ENCODE data around the gene CHFR. TPM values are rescaled to one million over a fixed set of nuclear protein-coding genes. Genes with fewer than 3 reads are reported as not detected.
A peak's percentile ranks its signal among the peaks of the same experiment; 100 is the strongest.

CHFR gene
- total RNA-seq, 1 experiment from 2014 or later: 74.0 TPM

DNA sequence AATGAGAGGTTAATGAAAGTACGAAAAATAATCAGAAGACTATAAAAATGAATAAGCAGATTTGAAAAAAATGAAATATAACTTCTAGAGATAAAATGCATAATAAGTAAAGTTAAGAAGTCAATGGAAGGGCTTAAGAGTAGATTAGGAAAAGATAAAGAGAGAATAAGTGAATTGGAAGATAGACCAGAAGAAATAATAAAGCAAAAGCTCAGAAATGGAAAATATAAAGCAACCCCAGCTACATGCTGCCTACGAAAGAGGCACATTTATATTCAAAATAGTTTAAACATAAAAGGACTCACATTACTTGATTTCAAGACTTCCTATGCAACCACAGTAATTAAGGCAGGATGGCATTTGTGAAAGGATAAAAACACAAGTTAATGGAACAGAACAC lies 48.8 kb upstream of the CHFR start:
- Histone ChIP-seq H3K27me3 (ENCODE audit: control insufficient read depth, insufficient read depth, low read length) (no peaks in the 10 kb centered on the region), H3K36me3 (ENCODE audit: control insufficient read depth, insufficient read depth, low read length) (no peaks in the 10 kb centered on the region), H3K4me1 (ENCODE audit: control insufficient read depth, insufficient read depth, low read length) (no peaks in the 10 kb centered on the region), H3K27ac (ENCODE audit: low read length) (no peak overlapping the region), H3K4me3 (ENCODE audit: low read depth in 2 of 2, low read length in 2 of 2) (no peak overlapping the region), H3K9me3 (ENCODE audit: control insufficient read depth, insufficient read depth, low read depth, low read length) (peaks cover 45% of the 10 kb centered on the region)
- in situ Hi-C loops (cut with HindIII; ENCODE audit: low pct_unique_long_range_greater_than_20kb, low sequenced_read_pairs): no loop called here
- POLR2A ChIA-PET: no interaction called here
- no peak for TF ChIP-seq POLR2AphosphoS5 (IDR thresholded peaks at IDR 0.05; ENCODE audit: low read depth, low read length)
- CTCF ChIA-PET: no interaction called here
- ATAC-seq: no peak
- intact Hi-C loops (cut with micrococcal nuclease; ENCODE audit: unreplicated experiment): no loop called here
- BruUV-seq (replicated peaks): no TSS peak
- DNase-seq (ENCODE audit: low read depth, low spot score): no peak

DNA sequence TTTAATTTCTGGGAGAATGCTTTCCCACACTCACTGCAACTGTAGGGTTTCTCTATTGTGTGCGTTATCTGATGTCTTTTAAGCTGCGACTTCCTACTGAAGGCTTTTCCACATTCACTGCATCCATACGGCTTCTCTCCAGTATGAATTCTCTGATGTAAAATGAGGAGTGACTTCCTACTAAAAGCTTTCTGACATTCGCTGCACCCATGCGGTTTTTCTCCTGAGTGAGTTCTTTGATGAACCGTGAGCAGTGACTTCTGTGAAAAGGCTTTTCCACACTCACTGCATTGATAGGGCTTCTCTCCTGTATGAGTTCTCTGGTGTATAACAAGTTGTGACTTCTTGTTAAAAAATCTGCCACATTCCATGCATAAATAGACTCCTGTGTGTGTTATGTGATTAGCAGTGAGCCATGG lies 39.0 kb upstream of the CHFR start:
- H3K9me3 ChIP-seq (ENCODE audit: control insufficient read depth, insufficient read depth, low read depth, low read length): peaks cover 86% of the 10 kb centered on the region
- no peak for TF ChIP-seq TCF7L2 (IDR thresholded peaks at IDR 0.05; ENCODE audit: low read depth, low read length)
- no peak for TF ChIP-seq POLR2AphosphoS5 (IDR thresholded peaks at IDR 0.05; ENCODE audit: low read depth, low read length)
- TF ChIP-seq SIN3A (IDR thresholded peaks at IDR 0.05; ENCODE audit: borderline replicate concordance, insufficient read depth, low read depth, low read length): no peak
- TF ChIP-seq, protein P1, sequence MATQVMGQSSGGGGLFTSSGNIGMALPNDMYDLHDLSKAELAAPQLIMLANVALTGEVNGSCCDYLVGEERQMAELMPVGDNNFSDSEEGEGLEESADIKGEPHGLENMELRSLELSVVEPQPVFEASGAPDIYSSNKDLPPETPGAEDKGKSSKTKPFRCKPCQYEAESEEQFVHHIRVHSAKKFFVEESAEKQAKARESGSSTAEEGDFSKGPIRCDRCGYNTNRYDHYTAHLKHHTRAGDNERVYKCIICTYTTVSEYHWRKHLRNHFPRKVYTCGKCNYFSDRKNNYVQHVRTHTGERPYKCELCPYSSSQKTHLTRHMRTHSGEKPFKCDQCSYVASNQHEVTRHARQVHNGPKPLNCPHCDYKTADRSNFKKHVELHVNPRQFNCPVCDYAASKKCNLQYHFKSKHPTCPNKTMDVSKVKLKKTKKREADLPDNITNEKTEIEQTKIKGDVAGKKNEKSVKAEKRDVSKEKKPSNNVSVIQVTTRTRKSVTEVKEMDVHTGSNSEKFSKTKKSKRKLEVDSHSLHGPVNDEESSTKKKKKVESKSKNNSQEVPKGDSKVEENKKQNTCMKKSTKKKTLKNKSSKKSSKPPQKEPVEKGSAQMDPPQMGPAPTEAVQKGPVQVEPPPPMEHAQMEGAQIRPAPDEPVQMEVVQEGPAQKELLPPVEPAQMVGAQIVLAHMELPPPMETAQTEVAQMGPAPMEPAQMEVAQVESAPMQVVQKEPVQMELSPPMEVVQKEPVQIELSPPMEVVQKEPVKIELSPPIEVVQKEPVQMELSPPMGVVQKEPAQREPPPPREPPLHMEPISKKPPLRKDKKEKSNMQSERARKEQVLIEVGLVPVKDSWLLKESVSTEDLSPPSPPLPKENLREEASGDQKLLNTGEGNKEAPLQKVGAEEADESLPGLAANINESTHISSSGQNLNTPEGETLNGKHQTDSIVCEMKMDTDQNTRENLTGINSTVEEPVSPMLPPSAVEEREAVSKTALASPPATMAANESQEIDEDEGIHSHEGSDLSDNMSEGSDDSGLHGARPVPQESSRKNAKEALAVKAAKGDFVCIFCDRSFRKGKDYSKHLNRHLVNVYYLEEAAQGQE (IDR thresholded peaks at IDR 0.05; ENCODE audit: insufficient read depth in 1 of 2, low read depth in 2 of 2, low read length in 1 of 2): no peak
- TF ChIP-seq, protein P2, sequence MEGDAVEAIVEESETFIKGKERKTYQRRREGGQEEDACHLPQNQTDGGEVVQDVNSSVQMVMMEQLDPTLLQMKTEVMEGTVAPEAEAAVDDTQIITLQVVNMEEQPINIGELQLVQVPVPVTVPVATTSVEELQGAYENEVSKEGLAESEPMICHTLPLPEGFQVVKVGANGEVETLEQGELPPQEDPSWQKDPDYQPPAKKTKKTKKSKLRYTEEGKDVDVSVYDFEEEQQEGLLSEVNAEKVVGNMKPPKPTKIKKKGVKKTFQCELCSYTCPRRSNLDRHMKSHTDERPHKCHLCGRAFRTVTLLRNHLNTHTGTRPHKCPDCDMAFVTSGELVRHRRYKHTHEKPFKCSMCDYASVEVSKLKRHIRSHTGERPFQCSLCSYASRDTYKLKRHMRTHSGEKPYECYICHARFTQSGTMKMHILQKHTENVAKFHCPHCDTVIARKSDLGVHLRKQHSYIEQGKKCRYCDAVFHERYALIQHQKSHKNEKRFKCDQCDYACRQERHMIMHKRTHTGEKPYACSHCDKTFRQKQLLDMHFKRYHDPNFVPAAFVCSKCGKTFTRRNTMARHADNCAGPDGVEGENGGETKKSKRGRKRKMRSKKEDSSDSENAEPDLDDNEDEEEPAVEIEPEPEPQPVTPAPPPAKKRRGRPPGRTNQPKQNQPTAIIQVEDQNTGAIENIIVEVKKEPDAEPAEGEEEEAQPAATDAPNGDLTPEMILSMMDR (IDR thresholded peaks at IDR 0.05): no peak
- no peak for ATAC-seq
- BruUV-seq (replicated peaks): no TSS peak
- H3K27me3 ChIP-seq (ENCODE audit: control insufficient read depth, insufficient read depth, low read length): no peaks in the 10 kb centered on the region
- H3K4me3 ChIP-seq (ENCODE audit: low read depth in 2 of 2, low read length in 2 of 2): no peak overlapping the region
- no peaks in the 10 kb centered on the region for H3K4me1 ChIP-seq (ENCODE audit: control insufficient read depth, insufficient read depth, low read length)
- H3K27ac ChIP-seq (ENCODE audit: low read length): no peak overlapping the region
- in situ Hi-C loops (cut with HindIII; ENCODE audit: low pct_unique_long_range_greater_than_20kb, low sequenced_read_pairs) (no loop called here), intact Hi-C loops (cut with micrococcal nuclease; ENCODE audit: unreplicated experiment) (no loop called here)
- CTCF ChIA-PET: no interaction called here
- DNase-seq (ENCODE audit: low read depth, low spot score): no peak
- POLR2A ChIA-PET: no interaction called here
- no peaks in the 10 kb centered on the region for H3K36me3 ChIP-seq (ENCODE audit: control insufficient read depth, insufficient read depth, low read length)

DNA sequence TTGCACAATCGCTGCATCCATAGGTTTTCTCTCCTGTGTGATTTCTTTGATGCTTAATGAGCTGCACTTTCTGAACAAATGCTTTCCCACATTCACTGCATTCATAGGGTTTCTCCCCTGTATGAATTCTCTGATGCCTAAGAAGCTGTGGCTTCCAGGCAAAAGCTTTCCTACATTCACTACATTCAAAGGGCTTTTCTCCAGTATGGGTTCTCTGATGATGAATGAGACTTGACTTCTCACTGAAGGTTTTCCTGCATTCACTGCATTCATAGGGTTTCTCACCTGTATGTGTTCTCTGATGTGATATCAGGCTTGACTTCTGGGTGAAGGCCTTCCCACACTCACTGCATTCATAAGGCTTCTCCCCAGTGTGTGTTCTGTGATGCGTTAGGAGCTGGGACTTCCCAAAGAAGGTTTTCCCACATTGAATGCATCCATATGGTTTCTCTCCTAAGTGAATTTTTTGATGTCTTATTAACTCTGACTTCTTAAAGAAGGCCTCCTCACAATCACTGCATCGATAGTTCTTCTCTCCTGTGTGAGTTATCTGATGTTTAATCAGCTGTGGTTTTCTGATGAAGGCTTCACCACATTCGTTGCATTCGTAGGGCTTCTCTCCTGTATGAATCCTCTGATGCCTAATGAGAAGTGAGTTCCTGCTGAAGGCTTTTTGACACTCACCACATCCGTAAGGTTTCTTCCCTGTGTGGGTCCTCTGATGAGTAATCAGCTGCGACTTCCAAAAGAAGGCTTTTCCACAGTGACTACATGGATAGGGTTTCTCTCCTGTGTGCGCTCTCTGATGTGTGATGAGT lies 38.4 kb upstream of the CHFR start:
- H3K27ac ChIP-seq (ENCODE audit: low read length): no peak overlapping the region
- peaks cover 85% of the 10 kb centered on the region for H3K9me3 ChIP-seq (ENCODE audit: control insufficient read depth, insufficient read depth, low read depth, low read length)
- DNase-seq (ENCODE audit: low read depth, low spot score) (no peak), ATAC-seq (no peak)
- H3K4me3 ChIP-seq (ENCODE audit: low read depth in 2 of 2, low read length in 2 of 2): no peak overlapping the region
- TF ChIP-seq TCF7L2 (IDR thresholded peaks at IDR 0.05; ENCODE audit: low read depth, low read length): no peak
- no peak for TF ChIP-seq POLR2AphosphoS5 (IDR thresholded peaks at IDR 0.05; ENCODE audit: low read depth, low read length)
- TF ChIP-seq SIN3A (IDR thresholded peaks at IDR 0.05; ENCODE audit: borderline replicate concordance, insufficient read depth, low read depth, low read length): no peak
- TF ChIP-seq, protein P1 (IDR thresholded peaks at IDR 0.05; ENCODE audit: insufficient read depth in 1 of 2, low read depth in 2 of 2, low read length in 1 of 2): no peak
- TF ChIP-seq, protein P2 (IDR thresholded peaks at IDR 0.05): no peak
- no peaks in the 10 kb centered on the region for H3K36me3 ChIP-seq (ENCODE audit: control insufficient read depth, insufficient read depth, low read length)
- intact Hi-C loops (cut with micrococcal nuclease; ENCODE audit: unreplicated experiment) (no loop called here), in situ Hi-C loops (cut with HindIII; ENCODE audit: low pct_unique_long_range_greater_than_20kb, low sequenced_read_pairs) (no loop called here)
- TSS peak; percentile 12 for BruUV-seq (replicated peaks)
- CTCF ChIA-PET: no interaction called here
- no peaks in the 10 kb centered on the region for H3K4me1 ChIP-seq (ENCODE audit: control insufficient read depth, insufficient read depth, low read length)
- no peaks in the 10 kb centered on the region for H3K27me3 ChIP-seq (ENCODE audit: control insufficient read depth, insufficient read depth, low read length)
- POLR2A ChIA-PET: no interaction called here

Data from Panc1 (cell line).